Measurements from ENCODE around the gene GRIN2A.

The GRIN2A gene

GRCh38 chr16:10210944-10211343 is 28.7 kb upstream of the GRIN2A start:
- Mint-ChIP-seq H3K4me1 (no peaks in the 10 kb centered on the region), H3K36me3 (ENCODE audit: low read depth) (no peaks in the 10 kb centered on the region), H3K4me3 (no peak overlapping the region), H3K27me3 (ENCODE audit: low read depth) (peaks cover 7% of the 10 kb centered on the region), H3K9me3 (peaks cover 6% of the 10 kb centered on the region), H3K27ac (no peak overlapping the region)
- TF ChIP-seq CTCF (IDR thresholded peaks at IDR 0.05; ENCODE audit: unreplicated experiment in 3 of 3): no peak

DNA sequence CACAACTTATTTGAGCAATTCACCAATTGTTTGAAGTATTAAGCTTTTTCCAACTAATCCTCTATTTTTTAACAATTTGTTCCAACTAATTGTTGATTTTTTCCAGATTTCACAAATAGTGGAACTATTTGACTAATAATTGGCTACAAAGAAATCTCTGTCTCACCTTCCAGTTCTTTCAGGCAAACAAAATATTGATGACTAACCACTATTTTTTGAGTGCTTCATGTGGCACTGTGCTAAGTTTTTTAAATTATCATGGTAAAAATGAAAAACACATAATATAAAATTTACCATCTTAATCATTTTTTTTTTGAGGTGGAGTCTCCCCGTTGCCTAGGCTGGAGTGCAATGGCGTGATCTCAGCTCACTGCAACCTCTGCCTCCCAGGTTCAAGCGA is 24.6 kb upstream of the GRIN2A start:
- Mint-ChIP-seq H3K36me3 (ENCODE audit: low read depth) (no peaks in the 10 kb centered on the region), H3K27ac (no peak overlapping the region), H3K9me3 (peaks cover 11% of the 10 kb centered on the region), H3K27me3 (ENCODE audit: low read depth) (peaks cover 9% of the 10 kb centered on the region), H3K4me3 (no peak overlapping the region), H3K4me1 (no peaks in the 10 kb centered on the region)
- no peak for TF ChIP-seq CTCF (IDR thresholded peaks at IDR 0.05; ENCODE audit: unreplicated experiment in 3 of 3)

DNA sequence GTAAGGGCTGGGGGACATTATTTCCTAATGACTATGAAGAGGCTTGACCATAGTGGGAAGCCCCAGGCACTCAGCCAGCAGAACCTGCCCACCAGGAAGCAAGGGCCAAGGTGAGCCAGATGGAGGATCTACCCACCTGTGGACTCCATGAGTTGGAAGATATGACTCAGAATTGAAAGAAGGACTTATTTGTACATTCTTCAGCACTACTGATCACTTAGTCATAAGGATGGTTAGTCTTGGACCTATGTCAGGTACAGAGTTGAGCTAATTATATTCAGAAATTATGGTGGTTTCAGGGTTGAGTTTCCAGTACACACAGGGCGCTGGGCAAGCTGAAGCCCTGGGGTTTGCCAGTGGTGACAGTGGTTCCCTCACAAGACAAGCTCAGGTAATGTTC is 24.0 kb upstream of the GRIN2A start:
- H3K36me3 Mint-ChIP-seq (ENCODE audit: low read depth): no peaks in the 10 kb centered on the region
- H3K27me3 Mint-ChIP-seq (ENCODE audit: low read depth): peaks cover 15% of the 10 kb centered on the region
- TF ChIP-seq CTCF (IDR thresholded peaks at IDR 0.05; ENCODE audit: unreplicated experiment in 3 of 3): no peak
- no peaks in the 10 kb centered on the region for H3K4me1 Mint-ChIP-seq
- no peak overlapping the region for H3K27ac Mint-ChIP-seq
- H3K9me3 Mint-ChIP-seq: peaks cover 11% of the 10 kb centered on the region
- H3K4me3 Mint-ChIP-seq: no peak overlapping the region

GRCh38 chr16:10205688-10206087 is 23.5 kb upstream of the GRIN2A start:
- Mint-ChIP-seq H3K4me3 (no peak overlapping the region), H3K9me3 (peaks cover 11% of the 10 kb centered on the region), H3K27ac (no peak overlapping the region), H3K4me1 (no peaks in the 10 kb centered on the region), H3K27me3 (ENCODE audit: low read depth) (peaks cover 17% of the 10 kb centered on the region), H3K36me3 (ENCODE audit: low read depth) (no peaks in the 10 kb centered on the region)
- TF ChIP-seq CTCF (IDR thresholded peaks at IDR 0.05; ENCODE audit: unreplicated experiment in 3 of 3): no peak

- H3K4me3 Mint-ChIP-seq: no peak overlapping the region
- no peak for TF ChIP-seq CTCF (IDR thresholded peaks at IDR 0.05; ENCODE audit: unreplicated experiment in 3 of 3)
Measured at GRCh38 chr16:10202649-10203048, 20.4 kb upstream of the GRIN2A start.

DNA sequence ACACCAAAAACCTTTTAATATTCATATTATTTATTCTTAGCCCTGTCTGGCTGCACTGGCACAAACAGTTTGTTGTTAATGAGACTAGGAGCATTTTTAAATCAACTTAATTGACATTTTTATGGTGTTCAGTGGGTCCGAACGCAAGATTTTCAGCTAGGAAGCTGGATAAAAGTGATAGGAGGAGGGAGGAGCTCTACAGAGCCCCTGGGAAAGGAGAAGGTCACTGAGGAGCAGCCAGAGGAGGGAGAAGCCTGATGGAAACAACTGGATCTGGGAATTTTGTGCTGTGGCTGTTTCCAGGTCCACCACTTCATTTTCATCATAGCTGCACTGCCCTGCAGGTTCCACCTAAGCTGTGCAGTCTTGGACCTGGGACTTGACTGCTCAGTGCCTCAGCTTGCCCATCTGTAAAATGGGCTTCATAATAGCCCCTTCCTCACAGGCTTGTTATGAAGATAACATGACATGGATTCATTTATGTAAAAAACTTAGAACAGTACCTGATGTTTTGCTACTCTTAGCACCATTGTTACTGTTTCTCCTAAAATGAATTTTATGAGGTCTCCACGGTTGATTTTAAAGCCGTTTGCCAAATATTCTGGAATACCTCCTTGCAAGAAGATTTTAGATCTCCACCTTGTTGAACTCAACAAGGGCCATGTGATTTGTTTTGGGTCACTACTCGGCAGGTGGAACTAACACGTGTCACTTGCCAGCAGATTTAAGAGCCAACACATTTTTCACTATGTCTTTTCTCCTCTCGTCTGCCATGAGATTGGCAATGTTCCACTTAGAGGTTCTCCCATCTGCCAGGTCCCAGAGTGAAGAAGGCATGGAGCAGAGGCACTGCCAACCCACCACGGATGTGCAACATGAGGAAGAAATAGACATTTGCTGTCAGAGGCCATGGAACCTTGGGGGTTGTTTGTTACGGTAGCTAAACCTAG is 18.7 kb upstream of the GRIN2A start:
- Mint-ChIP-seq H3K36me3 (ENCODE audit: low read depth) (no peaks in the 10 kb centered on the region), H3K27me3 (ENCODE audit: low read depth) (peaks cover 24% of the 10 kb centered on the region), H3K4me1 (no peaks in the 10 kb centered on the region), H3K9me3 (peaks cover 8% of the 10 kb centered on the region), H3K4me3 (no peak overlapping the region), H3K27ac (no peak overlapping the region)
- TF ChIP-seq CTCF (IDR thresholded peaks at IDR 0.05; ENCODE audit: unreplicated experiment in 3 of 3): no peak

More at GRCh38 chr16:10202649-10203048, 20.4 kb upstream of the GRIN2A start:
- Mint-ChIP-seq H3K9me3 (peaks cover 9% of the 10 kb centered on the region), H3K36me3 (ENCODE audit: low read depth) (no peaks in the 10 kb centered on the region), H3K27ac (no peak overlapping the region), H3K4me1 (no peaks in the 10 kb centered on the region), H3K27me3 (ENCODE audit: low read depth) (peaks cover 20% of the 10 kb centered on the region)

Measured in nephron (organoid).